Dedifferentiated amniotic fluid mesenchymal stem cell (primary cell): ENCODE data around the gene PPP2R2B.

ENCODE experiments used
- DNase-seq: peaks from one replicate; pipeline ENCODE4 v3.0.0-alpha.2; 2016; ENCODE audit errors: extremely low spot score

Gene PPP2R2B

GRCh38 chr5:146827901-146828300 lies 50.7 kb downstream of the PPP2R2B start:
- DNase-seq, result no peak

GRCh38 chr5:146825033-146825432 lies 53.5 kb downstream of the PPP2R2B start:
- no peak for DNase-seq

- no peak for DNase-seq
Measured at GRCh38 chr5:146821732-146822131, 56.8 kb downstream of the PPP2R2B start.

GRCh38 chr5:146820987-146821386 lies 57.6 kb downstream of the PPP2R2B start:
- no peak for DNase-seq

GRCh38 chr5:146818822-146819221 lies 59.7 kb downstream of the PPP2R2B start:
- no peak for DNase-seq

GRCh38 chr5:146817973-146818372 lies 60.6 kb downstream of the PPP2R2B start:
- DNase-seq, result no peak

- no peak for DNase-seq
Measured at GRCh38 chr5:146816775-146817387, 61.7 kb downstream of the PPP2R2B start.

- DNase-seq, result no peak
Measured at GRCh38 chr5:146815411-146815810, 63.1 kb downstream of the PPP2R2B start.

GRCh38 chr5:146813346-146814157 lies 65.0 kb downstream of the PPP2R2B start:
- no peak for DNase-seq

- no peak for DNase-seq
Measured at GRCh38 chr5:146805081-146805480, 73.5 kb downstream of the PPP2R2B start.

GRCh38 chr5:146802945-146803522 lies 75.5 kb downstream of the PPP2R2B start:
- no peak for DNase-seq

- DNase-seq, result no peak
Measured at GRCh38 chr5:146799671-146800070, 78.9 kb downstream of the PPP2R2B start.

- no peak for DNase-seq
Measured at GRCh38 chr5:146799231-146799630, 79.3 kb downstream of the PPP2R2B start.

GRCh38 chr5:146797658-146798057 lies 80.9 kb downstream of the PPP2R2B start:
- DNase-seq, result no peak

- no peak for DNase-seq
Measured at GRCh38 chr5:146796911-146797310, 81.6 kb downstream of the PPP2R2B start.

- DNase-seq, result no peak
Measured at GRCh38 chr5:146796144-146796543, 82.4 kb downstream of the PPP2R2B start.

- no peak for DNase-seq
Measured at GRCh38 chr5:146794326-146795029, 84.1 kb downstream of the PPP2R2B start.

- no peak for DNase-seq
Measured at GRCh38 chr5:146793709-146794108, 84.8 kb downstream of the PPP2R2B start.

GRCh38 chr5:146791471-146791870 lies 87.1 kb downstream of the PPP2R2B start:
- DNase-seq, result no peak

- no peak for DNase-seq
Measured at GRCh38 chr5:146789712-146790653, 88.6 kb downstream of the PPP2R2B start.

GRCh38 chr5:146788898-146789297 lies 89.7 kb downstream of the PPP2R2B start:
- no peak for DNase-seq
